OCI-M2 (cell line): ENCODE measurements around the gene CDK5RAP3.
"Not testable (repeated sequence)": the region's sequence is repeated elsewhere in the genome, so short reads cannot be mapped to it uniquely, and the experiment has no call there.

ENCODE experiments used
- DNase-seq: peaks from one replicate; lab custom pipeline; 2025; ENCODE audit not compliant: unreplicated experiment; lab: John Stamatoyannopoulos, UW

The CDK5RAP3 gene

GRCh38 chr17:47973541-47973940 is 2.6 kb downstream of the CDK5RAP3 start:
- DNase-seq = no peak

- no peak for DNase-seq
Measured at GRCh38 chr17:47975189-47975822, 4.4 kb downstream of the CDK5RAP3 start.

GRCh38 chr17:47975823-47976205 is 4.9 kb downstream of the CDK5RAP3 start:
- no peak for DNase-seq

- DNase-seq = peak; percentile 15
Measured at GRCh38 chr17:47978324-47978723, 7.4 kb downstream of the CDK5RAP3 start.

GRCh38 chr17:47980541-47980940 is 9.6 kb downstream of the CDK5RAP3 start:
- no peak for DNase-seq

GRCh38 chr17:47981462-47981861 is 10.5 kb downstream of the CDK5RAP3 start:
- DNase-seq = no peak

- no peak for DNase-seq
Measured at GRCh38 chr17:47982091-47982617, 11.2 kb downstream of the CDK5RAP3 start.

GRCh38 chr17:47982645-47983390 is 11.9 kb downstream of the CDK5RAP3 start:
- DNase-seq = no peak

- no peak for DNase-seq
Measured at GRCh38 chr17:47983492-47984223, 12.7 kb downstream of the CDK5RAP3 start.

- DNase-seq = no peak
Measured at GRCh38 chr17:47986520-47986919, 15.6 kb downstream of the CDK5RAP3 start.

GRCh38 chr17:47987240-47987835 is 16.4 kb downstream of the CDK5RAP3 start:
- DNase-seq = no peak

- not testable (repeated sequence) for DNase-seq
Measured at GRCh38 chr17:47988445-47988844, 17.5 kb downstream of the CDK5RAP3 start.

- no peak for DNase-seq
Measured at GRCh38 chr17:47989159-47989558, 18.2 kb downstream of the CDK5RAP3 start.

GRCh38 chr17:47989700-47990099 is 18.8 kb downstream of the CDK5RAP3 start:
- no peak for DNase-seq

- DNase-seq = no peak
Measured at GRCh38 chr17:47990962-47991731, 20.2 kb downstream of the CDK5RAP3 start.

- no peak for DNase-seq
Measured at GRCh38 chr17:47992216-47992615, 21.3 kb downstream of the CDK5RAP3 start.

- no peak for DNase-seq
Measured at GRCh38 chr17:47993031-47993564, 22.2 kb downstream of the CDK5RAP3 start.

- DNase-seq = no peak
Measured at GRCh38 chr17:47993964-47994363, 23.1 kb downstream of the CDK5RAP3 start.

GRCh38 chr17:47994724-47995123 is 23.8 kb downstream of the CDK5RAP3 start:
- DNase-seq = no peak

- no peak for DNase-seq
Measured at GRCh38 chr17:47995241-47995935, 24.5 kb downstream of the CDK5RAP3 start.
